ENCODE results near the gene CLIC4. TPM values are rescaled to one million over a fixed set of nuclear protein-coding genes. Genes with fewer than 3 reads are reported as not detected.

CLIC4 gene
- total RNA-seq, 1 experiment from 2014 or later, result 62.7 TPM

DNA sequence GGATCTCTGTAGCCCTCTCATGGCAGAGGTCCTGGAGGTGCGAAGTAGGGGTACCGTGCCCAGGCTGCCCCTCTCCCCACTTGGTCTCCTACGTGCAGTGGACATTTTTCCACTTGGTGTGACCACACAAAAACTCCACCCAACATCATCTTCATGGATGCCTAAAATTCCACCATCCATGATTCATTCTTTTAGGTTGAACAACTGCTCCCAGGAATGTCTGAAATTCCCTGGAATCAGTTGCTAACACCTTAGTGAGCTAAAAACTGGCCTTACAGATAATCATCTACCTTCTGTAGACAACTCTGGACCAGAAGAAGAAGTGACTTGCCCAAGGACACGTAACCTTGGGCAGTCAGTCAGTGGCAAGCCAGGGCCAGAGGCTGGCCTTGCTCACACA lies 32.1 kb upstream of the CLIC4 start:
- no peak overlapping the region for H3K27ac Mint-ChIP-seq (ENCODE audit: unreplicated experiment)
- CTCF ChIA-PET, result no interaction called here

DNA sequence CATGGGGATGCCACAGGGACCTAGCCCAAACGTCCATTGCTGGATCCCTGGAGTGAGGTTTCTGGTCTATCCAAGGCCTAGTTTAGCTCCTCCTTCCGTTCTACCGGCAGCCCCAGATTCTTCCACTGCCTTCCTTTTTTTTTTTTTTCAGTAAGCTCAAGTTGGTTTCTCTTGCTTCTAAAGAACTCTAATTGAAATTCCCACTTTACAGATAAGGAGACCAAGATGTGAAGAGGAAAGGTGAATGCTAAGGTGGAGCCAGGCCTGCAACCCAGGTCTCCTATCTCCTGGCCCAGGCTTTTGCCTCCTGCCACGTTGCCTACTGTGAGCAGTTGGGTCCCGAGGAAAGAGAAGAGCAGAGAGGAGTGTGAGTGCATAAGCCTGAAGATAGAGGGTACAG lies 31.5 kb upstream of the CLIC4 start:
- intact Hi-C loops (cut with micrococcal nuclease; ENCODE audit: unreplicated experiment), result no loop called here
- H3K9me3 Mint-ChIP-seq (ENCODE audit: low read depth, unreplicated experiment), result no peaks in the 10 kb centered on the region
- BruUV-seq (replicated peaks), result no TSS peak
- H3K36me3 Mint-ChIP-seq (ENCODE audit: insufficient read depth, unreplicated experiment), result no peaks in the 10 kb centered on the region
- DNase-seq, result no peak
- TF ChIP-seq, protein P1, sequence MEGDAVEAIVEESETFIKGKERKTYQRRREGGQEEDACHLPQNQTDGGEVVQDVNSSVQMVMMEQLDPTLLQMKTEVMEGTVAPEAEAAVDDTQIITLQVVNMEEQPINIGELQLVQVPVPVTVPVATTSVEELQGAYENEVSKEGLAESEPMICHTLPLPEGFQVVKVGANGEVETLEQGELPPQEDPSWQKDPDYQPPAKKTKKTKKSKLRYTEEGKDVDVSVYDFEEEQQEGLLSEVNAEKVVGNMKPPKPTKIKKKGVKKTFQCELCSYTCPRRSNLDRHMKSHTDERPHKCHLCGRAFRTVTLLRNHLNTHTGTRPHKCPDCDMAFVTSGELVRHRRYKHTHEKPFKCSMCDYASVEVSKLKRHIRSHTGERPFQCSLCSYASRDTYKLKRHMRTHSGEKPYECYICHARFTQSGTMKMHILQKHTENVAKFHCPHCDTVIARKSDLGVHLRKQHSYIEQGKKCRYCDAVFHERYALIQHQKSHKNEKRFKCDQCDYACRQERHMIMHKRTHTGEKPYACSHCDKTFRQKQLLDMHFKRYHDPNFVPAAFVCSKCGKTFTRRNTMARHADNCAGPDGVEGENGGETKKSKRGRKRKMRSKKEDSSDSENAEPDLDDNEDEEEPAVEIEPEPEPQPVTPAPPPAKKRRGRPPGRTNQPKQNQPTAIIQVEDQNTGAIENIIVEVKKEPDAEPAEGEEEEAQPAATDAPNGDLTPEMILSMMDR (IDR thresholded peaks at IDR 0.05; ENCODE audit: unreplicated experiment), result no peak
- no peaks in the 10 kb centered on the region for H3K27me3 Mint-ChIP-seq (ENCODE audit: unreplicated experiment)
- CTCF ChIA-PET, result no interaction called here
- H3K27ac Mint-ChIP-seq (ENCODE audit: unreplicated experiment), result no peak overlapping the region
- no peak overlapping the region for H3K4me3 Mint-ChIP-seq (ENCODE audit: low read depth, unreplicated experiment)
- no peaks in the 10 kb centered on the region for H3K4me1 Mint-ChIP-seq (ENCODE audit: low read depth, unreplicated experiment)

More for the DNA sequence above, 32.1 kb upstream of the CLIC4 start:
- intact Hi-C loops (cut with micrococcal nuclease; ENCODE audit: unreplicated experiment), result no loop called here
- Mint-ChIP-seq H3K4me3 (ENCODE audit: low read depth, unreplicated experiment) (no peak overlapping the region), H3K27me3 (ENCODE audit: unreplicated experiment) (no peaks in the 10 kb centered on the region), H3K4me1 (ENCODE audit: low read depth, unreplicated experiment) (no peaks in the 10 kb centered on the region), H3K9me3 (ENCODE audit: low read depth, unreplicated experiment) (no peaks in the 10 kb centered on the region), H3K36me3 (ENCODE audit: insufficient read depth, unreplicated experiment) (no peaks in the 10 kb centered on the region)
- no TSS peak for BruUV-seq (replicated peaks)
- TF ChIP-seq, protein P1 (IDR thresholded peaks at IDR 0.05; ENCODE audit: unreplicated experiment), result no peak
- DNase-seq, result no peak

DNA sequence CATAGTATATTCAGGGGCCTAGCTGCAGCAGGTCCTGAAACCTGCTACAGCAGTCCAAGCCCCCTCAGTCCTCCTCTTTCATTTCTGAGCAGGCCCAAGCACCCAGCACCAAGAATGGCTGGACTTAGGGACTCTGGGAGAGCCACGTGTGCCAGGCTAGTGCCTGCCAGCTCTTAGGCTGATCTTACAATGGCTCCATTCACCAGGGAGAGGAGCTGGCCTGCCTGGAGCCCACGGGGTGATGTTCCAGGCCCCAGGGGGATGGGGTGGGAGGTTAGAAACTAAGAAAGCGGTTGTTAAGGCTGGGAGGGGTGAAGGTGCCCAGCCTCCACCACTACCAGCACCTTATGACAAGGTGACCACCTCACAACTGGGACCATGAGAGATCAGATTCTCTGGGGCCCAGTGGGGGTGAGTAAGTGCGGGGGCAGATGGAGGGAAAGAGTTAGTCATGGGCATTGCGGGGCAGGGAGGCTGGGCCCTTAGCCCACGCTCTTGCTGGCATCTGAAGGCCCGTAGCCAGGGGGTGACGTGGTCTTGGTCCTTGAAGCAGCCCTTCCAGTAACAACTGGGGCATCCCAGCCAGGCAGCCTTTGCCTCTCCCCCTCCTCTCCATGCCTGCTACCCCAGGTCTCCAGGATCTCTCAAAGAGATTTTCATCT lies 30.3 kb upstream of the CLIC4 start:
- CTCF ChIA-PET, result no interaction called here
- H3K27ac Mint-ChIP-seq (ENCODE audit: unreplicated experiment), result no peak overlapping the region
- H3K27me3 Mint-ChIP-seq (ENCODE audit: unreplicated experiment), result no peaks in the 10 kb centered on the region
- no peak for DNase-seq
- H3K4me1 Mint-ChIP-seq (ENCODE audit: low read depth, unreplicated experiment), result no peaks in the 10 kb centered on the region
- BruUV-seq (replicated peaks), result no TSS peak
- TF ChIP-seq, protein P1 (IDR thresholded peaks at IDR 0.05; ENCODE audit: unreplicated experiment), result no peak
- intact Hi-C loops (cut with micrococcal nuclease; ENCODE audit: unreplicated experiment), result no loop called here
- no peak overlapping the region for H3K4me3 Mint-ChIP-seq (ENCODE audit: low read depth, unreplicated experiment)
- H3K9me3 Mint-ChIP-seq (ENCODE audit: low read depth, unreplicated experiment), result no peaks in the 10 kb centered on the region
- H3K36me3 Mint-ChIP-seq (ENCODE audit: insufficient read depth, unreplicated experiment), result no peaks in the 10 kb centered on the region

DNA sequence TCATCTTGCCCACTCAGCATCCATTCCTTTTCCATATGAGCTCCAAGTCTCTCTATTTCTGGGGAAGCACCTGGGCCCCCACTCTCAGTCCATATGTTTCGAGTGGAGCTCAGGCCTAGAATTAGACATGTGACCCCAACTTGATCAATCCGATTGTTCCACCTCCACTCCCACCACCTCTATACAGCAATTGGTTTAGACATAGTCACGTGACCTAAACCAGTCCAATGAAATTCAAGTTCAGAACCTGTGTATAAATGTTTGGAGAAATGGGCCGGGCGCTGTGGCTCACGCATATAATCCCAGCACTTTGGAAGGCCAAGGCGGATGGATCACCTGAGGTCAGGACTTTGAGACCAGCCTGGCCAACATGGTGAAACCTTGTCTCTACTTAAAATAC lies 29.6 kb upstream of the CLIC4 start:
- CTCF ChIA-PET, result no interaction called here
- DNase-seq, result no peak
- Mint-ChIP-seq H3K27ac (ENCODE audit: unreplicated experiment) (no peak overlapping the region), H3K4me3 (ENCODE audit: low read depth, unreplicated experiment) (no peak overlapping the region), H3K36me3 (ENCODE audit: insufficient read depth, unreplicated experiment) (no peaks in the 10 kb centered on the region), H3K27me3 (ENCODE audit: unreplicated experiment) (no peaks in the 10 kb centered on the region), H3K4me1 (ENCODE audit: low read depth, unreplicated experiment) (no peaks in the 10 kb centered on the region), H3K9me3 (ENCODE audit: low read depth, unreplicated experiment) (no peaks in the 10 kb centered on the region)
- TF ChIP-seq, protein P1 (IDR thresholded peaks at IDR 0.05; ENCODE audit: unreplicated experiment), result no peak
- no TSS peak for BruUV-seq (replicated peaks)
- intact Hi-C loops (cut with micrococcal nuclease; ENCODE audit: unreplicated experiment), result no loop called here

Data from Calu3 (cell line).